ENCODE data around the gene NRCAM. TPM values are rescaled to one million over a fixed set of nuclear protein-coding genes. Genes with fewer than 3 reads are reported as not detected.

The NRCAM gene
- total RNA-seq, 1 experiment from 2014 or later, result 40.3 TPM

DNA sequence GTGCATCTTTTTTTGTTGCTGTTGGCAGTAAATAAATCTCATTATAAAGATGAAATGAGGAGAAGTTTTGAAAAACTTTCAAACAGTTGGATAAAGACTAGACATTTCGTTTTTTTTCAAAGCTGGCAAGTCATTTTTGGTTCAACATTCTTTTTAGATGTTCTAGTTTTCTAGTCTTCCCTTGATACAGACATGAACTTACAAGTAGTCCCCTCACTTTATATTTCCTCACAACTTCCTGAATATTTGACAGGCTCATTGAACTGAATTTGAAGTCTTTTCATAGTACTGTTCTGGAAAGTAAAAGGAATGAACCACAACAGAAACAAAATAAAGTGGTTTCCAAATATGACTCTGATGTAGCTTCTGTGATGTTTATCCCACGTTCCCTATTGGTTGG is 134.2 kb downstream of the NRCAM start:
- H3K4me1 ChIP-seq (replicated peaks; ENCODE audit: insufficient read depth), result peaks cover 9% of the 10 kb centered on the region
- H3K9me3 ChIP-seq (ENCODE audit: insufficient read depth, low read depth), result no peaks in the 10 kb centered on the region
- H3K36me3 ChIP-seq (ENCODE audit: low read depth), result no peaks in the 10 kb centered on the region
- no peaks in the 10 kb centered on the region for H3K79me2 ChIP-seq (ENCODE audit: low read depth)
- ChIA-PET POLR2A (ENCODE audit: unreplicated experiment) (no interaction called here), CTCF (no interaction called here)
- intact Hi-C loops (cut with micrococcal nuclease; ENCODE audit: unreplicated experiment), result no loop called here
- BruUV-seq (replicated peaks), result no TSS peak
- no peak for DNase-seq
- H3K27me3 ChIP-seq (ENCODE audit: insufficient read depth, low read depth), result no peaks in the 10 kb centered on the region
- H3K27ac ChIP-seq, result no peak overlapping the region
- no peaks in the 10 kb centered on the region for H4K20me1 ChIP-seq (ENCODE audit: insufficient read depth)
- no peak overlapping the region for H3K4me3 ChIP-seq
- H2AFZ ChIP-seq, result no peak overlapping the region
- H3K9me2 ChIP-seq (ENCODE audit: insufficient read depth), result no peaks in the 10 kb centered on the region
- no peaks in the 10 kb centered on the region for H3F3A ChIP-seq (ENCODE audit: insufficient read depth, low read depth)
- no peak overlapping the region for H3K4me2 ChIP-seq
- TF ChIP-seq EZH2 (IDR thresholded peaks at IDR 0.05; ENCODE audit: low read depth) (no peak), CTCF (conservative IDR thresholded peaks at IDR 0.05) (no peak)

DNA sequence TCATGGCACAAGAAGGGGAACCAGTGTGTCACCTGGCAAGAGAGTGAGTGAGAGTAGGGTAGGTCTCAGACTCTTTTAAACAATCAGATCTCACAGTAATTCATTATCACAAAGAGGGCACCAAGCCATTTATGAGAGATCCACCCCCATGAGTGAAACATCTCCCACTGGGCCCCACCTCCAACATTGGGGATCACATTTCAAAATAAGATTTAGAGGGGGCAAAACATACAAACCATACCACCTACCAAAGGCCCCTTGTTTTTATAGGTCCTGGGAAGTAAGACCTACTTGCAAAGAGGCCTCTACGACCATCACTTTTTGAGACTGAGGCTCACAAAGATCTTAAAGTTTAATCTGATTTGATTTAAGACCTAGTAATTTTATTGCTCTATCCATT is 134.9 kb downstream of the NRCAM start:
- no TSS peak for BruUV-seq (replicated peaks)
- Histone ChIP-seq H3K27me3 (ENCODE audit: insufficient read depth, low read depth) (no peaks in the 10 kb centered on the region), H2AFZ (no peak overlapping the region), H3K4me3 (no peak overlapping the region), H3K4me1 (replicated peaks; ENCODE audit: insufficient read depth) (peaks cover 9% of the 10 kb centered on the region), H3F3A (ENCODE audit: insufficient read depth, low read depth) (no peaks in the 10 kb centered on the region), H3K9me2 (ENCODE audit: insufficient read depth) (no peaks in the 10 kb centered on the region), H3K36me3 (ENCODE audit: low read depth) (no peaks in the 10 kb centered on the region), H3K79me2 (ENCODE audit: low read depth) (no peaks in the 10 kb centered on the region), H3K4me2 (no peak overlapping the region), H3K9me3 (ENCODE audit: insufficient read depth, low read depth) (no peaks in the 10 kb centered on the region), H3K27ac (no peak overlapping the region), H4K20me1 (ENCODE audit: insufficient read depth) (no peaks in the 10 kb centered on the region)
- no peak for DNase-seq
- intact Hi-C loops (cut with micrococcal nuclease; ENCODE audit: unreplicated experiment), result no loop called here
- ChIA-PET POLR2A (ENCODE audit: unreplicated experiment) (no interaction called here), CTCF (no interaction called here)
- TF ChIP-seq EZH2 (IDR thresholded peaks at IDR 0.05; ENCODE audit: low read depth), result no peak
- no peak for TF ChIP-seq CTCF (conservative IDR thresholded peaks at IDR 0.05)

DNA sequence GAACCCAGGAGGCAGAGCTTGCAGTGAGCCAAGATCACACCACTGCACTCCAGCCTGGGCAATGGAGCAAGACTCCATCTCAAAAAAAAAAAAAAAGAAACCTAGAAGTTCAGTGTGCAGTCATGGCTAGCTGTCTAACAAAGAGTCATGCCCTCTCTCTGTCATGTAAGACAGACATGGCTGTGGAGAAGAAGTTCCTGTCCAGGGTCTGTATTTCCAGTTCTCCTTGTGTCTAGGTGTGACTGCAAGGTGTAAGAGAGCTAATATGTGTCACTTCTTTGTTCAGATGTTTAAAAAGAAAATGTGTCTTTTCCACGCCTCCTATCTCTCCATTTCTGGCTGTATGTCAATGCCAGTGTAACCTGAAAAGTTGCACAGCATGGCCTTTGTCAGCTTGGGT is 139.5 kb downstream of the NRCAM start:
- Histone ChIP-seq H3K4me2 (no peak overlapping the region), H4K20me1 (ENCODE audit: insufficient read depth) (no peaks in the 10 kb centered on the region), H3K27ac (no peak overlapping the region), H3K27me3 (ENCODE audit: insufficient read depth, low read depth) (no peaks in the 10 kb centered on the region), H3K4me3 (no peak overlapping the region), H3K79me2 (ENCODE audit: low read depth) (no peaks in the 10 kb centered on the region), H3K36me3 (ENCODE audit: low read depth) (no peaks in the 10 kb centered on the region), H3K9me2 (ENCODE audit: insufficient read depth) (no peaks in the 10 kb centered on the region), H2AFZ (no peak overlapping the region), H3K9me3 (ENCODE audit: insufficient read depth, low read depth) (no peaks in the 10 kb centered on the region), H3F3A (ENCODE audit: insufficient read depth, low read depth) (no peaks in the 10 kb centered on the region), H3K4me1 (replicated peaks; ENCODE audit: insufficient read depth) (peaks cover 6% of the 10 kb centered on the region)
- TF ChIP-seq CTCF (conservative IDR thresholded peaks at IDR 0.05) (no peak), EZH2 (IDR thresholded peaks at IDR 0.05; ENCODE audit: low read depth) (no peak)
- BruUV-seq (replicated peaks), result no TSS peak
- ChIA-PET CTCF (interaction anchor here (0.6 kb wide), 2 partner anchors 10 to 24 kb away, joined by 3 to 5 read pairs; no protein-coding TSS in a partner anchor), POLR2A (ENCODE audit: unreplicated experiment) (no interaction called here)
- intact Hi-C loops (cut with micrococcal nuclease; ENCODE audit: unreplicated experiment), result no loop called here
- no peak for DNase-seq

All from PC-9 (cell line).